ENCODE results near the gene KIT.

GRCh38 chr4:54626113-54626512, 31.6 kb upstream of the KIT start:
- TF ChIP-seq, protein P1, sequence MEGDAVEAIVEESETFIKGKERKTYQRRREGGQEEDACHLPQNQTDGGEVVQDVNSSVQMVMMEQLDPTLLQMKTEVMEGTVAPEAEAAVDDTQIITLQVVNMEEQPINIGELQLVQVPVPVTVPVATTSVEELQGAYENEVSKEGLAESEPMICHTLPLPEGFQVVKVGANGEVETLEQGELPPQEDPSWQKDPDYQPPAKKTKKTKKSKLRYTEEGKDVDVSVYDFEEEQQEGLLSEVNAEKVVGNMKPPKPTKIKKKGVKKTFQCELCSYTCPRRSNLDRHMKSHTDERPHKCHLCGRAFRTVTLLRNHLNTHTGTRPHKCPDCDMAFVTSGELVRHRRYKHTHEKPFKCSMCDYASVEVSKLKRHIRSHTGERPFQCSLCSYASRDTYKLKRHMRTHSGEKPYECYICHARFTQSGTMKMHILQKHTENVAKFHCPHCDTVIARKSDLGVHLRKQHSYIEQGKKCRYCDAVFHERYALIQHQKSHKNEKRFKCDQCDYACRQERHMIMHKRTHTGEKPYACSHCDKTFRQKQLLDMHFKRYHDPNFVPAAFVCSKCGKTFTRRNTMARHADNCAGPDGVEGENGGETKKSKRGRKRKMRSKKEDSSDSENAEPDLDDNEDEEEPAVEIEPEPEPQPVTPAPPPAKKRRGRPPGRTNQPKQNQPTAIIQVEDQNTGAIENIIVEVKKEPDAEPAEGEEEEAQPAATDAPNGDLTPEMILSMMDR (conservative IDR thresholded peaks at IDR 0.05; ENCODE audit: low read depth, low read length), result no peak
- no peak for TF ChIP-seq MAFK (IDR thresholded peaks at IDR 0.05; ENCODE audit: low read depth, low read length)
- no peak for TF ChIP-seq RAD21 (IDR thresholded peaks at IDR 0.05; ENCODE audit: low read length)
- no peak for TF ChIP-seq POLR2A (IDR thresholded peaks at IDR 0.05; ENCODE audit: low read depth, low read length)
- TF ChIP-seq CHD1 (IDR thresholded peaks at IDR 0.05; ENCODE audit: low read depth, low read length), result no peak
- no peak for TF ChIP-seq CEBPB (IDR thresholded peaks at IDR 0.05; ENCODE audit: low read depth, low read length)
- no peak for TF ChIP-seq RFX5 (IDR thresholded peaks at IDR 0.05; ENCODE audit: low read depth, low read length)

Measured in IMR-90 (cell line).